22Rv1 (cell line): ENCODE results near the gene MIPEP.

Source experiments
- H3K27ac ChIP-seq: fragments of 450-650 bp; 2 replicates; pipeline ENCODE4 v1.5.1; 2017
- CTCF ChIP-seq: fragments of 450-650 bp; IDR thresholded peaks from 2 replicates; pipeline ENCODE4 v1.5.1; 2017; ENCODE audit warnings: mild to moderate bottlenecking
- ZFX ChIP-seq: fragments of 450-650 bp; IDR thresholded peaks from 2 replicates; pipeline ENCODE4 v1.6.1; 2017; ENCODE audit warnings: antibody characterized with exemption, borderline replicate concordance

Gene MIPEP

GRCh38 chr13:23842406-23842805 is 46.8 kb downstream of the MIPEP start:
- TF ChIP-seq CTCF (no peak), ZFX (no peak)
- H3K27ac ChIP-seq = no peak overlapping the region

- no peak overlapping the region for H3K27ac ChIP-seq
- no peak for TF ChIP-seq CTCF
- TF ChIP-seq ZFX = no peak
Measured at GRCh38 chr13:23833733-23834611, 55.2 kb downstream of the MIPEP start.

GRCh38 chr13:23828866-23829265 is 60.3 kb downstream of the MIPEP start:
- no peak for TF ChIP-seq ZFX
- TF ChIP-seq CTCF = no peak
- no peak overlapping the region for H3K27ac ChIP-seq

GRCh38 chr13:23828086-23828485 is 61.1 kb downstream of the MIPEP start:
- no peak overlapping the region for H3K27ac ChIP-seq
- TF ChIP-seq CTCF (no peak), ZFX (no peak)

- no peak for TF ChIP-seq ZFX
- TF ChIP-seq CTCF = no peak
- H3K27ac ChIP-seq = no peak overlapping the region
Measured at GRCh38 chr13:23825179-23825578, 64.0 kb downstream of the MIPEP start.

- no peak overlapping the region for H3K27ac ChIP-seq
- no peak for TF ChIP-seq CTCF
- no peak for TF ChIP-seq ZFX
Measured at GRCh38 chr13:23824371-23824770, 64.8 kb downstream of the MIPEP start.

- no peak overlapping the region for H3K27ac ChIP-seq
- TF ChIP-seq CTCF (no peak), ZFX (no peak)
Measured at GRCh38 chr13:23822252-23822824, 66.9 kb downstream of the MIPEP start.
